GM19438 (cell line): ENCODE data around the gene TRIM37.
"Not testable (repeated sequence)": the region's sequence is repeated elsewhere in the genome, so short reads cannot be mapped to it uniquely, and the experiment has no call there.

Experiments used
- ATAC-seq: cut with Tn5 transposase; IDR thresholded peaks from one replicate; pipeline ENCODE4 v1.9.1; 2021; ENCODE audit warnings: low read depth; ENCODE audit not compliant: unreplicated experiment

The TRIM37 gene

GRCh38 chr17:58957725-58958073 lies 149.0 kb downstream of the TRIM37 start:
- ATAC-seq: not testable (repeated sequence)

GRCh38 chr17:58956997-58957724 lies 149.5 kb downstream of the TRIM37 start:
- no peak for ATAC-seq

- not testable (repeated sequence) for ATAC-seq
These were observed 152.3 kb downstream of the TRIM37 start for GRCh38 chr17:58954358-58954757.

- ATAC-seq: no peak
These were observed 158.9 kb downstream of the TRIM37 start for GRCh38 chr17:58947824-58948223.

GRCh38 chr17:58947411-58947810 lies 159.3 kb downstream of the TRIM37 start:
- no peak for ATAC-seq

- no peak for ATAC-seq
These were observed 162.5 kb downstream of the TRIM37 start for GRCh38 chr17:58944166-58944565.

GRCh38 chr17:58936295-58936694 lies 170.4 kb downstream of the TRIM37 start:
- ATAC-seq: no peak

- ATAC-seq: no peak
These were observed 173.7 kb downstream of the TRIM37 start for GRCh38 chr17:58932956-58933355.
